T-helper 1 cell (primary cell): Measurements from ENCODE around the gene DELE1.

Experiments used
- DNase-seq, 5 donors: peaks; one replicate each; pipeline ENCODE4 v3.0.0-alpha.2; 2012 to 2020

Gene DELE1

DNA sequence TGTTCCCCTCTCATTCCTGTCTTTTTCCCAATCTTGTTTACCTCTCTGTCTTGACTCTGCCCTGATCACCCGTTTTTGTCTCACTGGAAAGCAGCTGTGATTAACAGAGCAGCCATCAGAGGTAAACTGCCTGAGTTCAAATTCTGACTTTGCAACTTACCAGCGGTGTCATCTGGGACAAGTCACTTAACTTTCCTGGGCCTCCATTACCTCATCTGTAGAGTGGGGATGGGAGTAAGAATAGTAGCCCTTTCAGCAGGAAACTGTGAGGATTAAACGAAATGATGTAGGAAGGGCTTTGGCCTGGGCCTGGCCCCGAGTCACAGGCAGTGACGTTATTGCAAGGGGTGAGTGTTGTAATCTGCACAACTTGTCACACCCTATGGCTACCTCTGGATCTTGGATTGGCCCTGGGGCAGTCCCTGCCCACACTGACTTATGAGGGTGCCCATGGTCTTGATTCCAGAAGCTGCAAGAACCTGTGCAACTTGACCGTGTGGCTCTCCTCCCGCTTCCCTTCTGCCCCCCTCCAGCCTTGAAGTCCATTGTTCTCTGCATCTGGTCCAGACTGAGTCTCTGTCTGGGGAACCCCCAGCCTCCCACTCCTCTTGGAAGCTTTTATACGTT is 35.0 kb downstream of the DELE1 start:
- DNase-seq, result peak in 1 of 5 donors; percentile 48

GRCh38 chr5:141960018-141960417 is 36.3 kb downstream of the DELE1 start:
- DNase-seq, result peak in 1 of 5 donors; percentile 18

DNA sequence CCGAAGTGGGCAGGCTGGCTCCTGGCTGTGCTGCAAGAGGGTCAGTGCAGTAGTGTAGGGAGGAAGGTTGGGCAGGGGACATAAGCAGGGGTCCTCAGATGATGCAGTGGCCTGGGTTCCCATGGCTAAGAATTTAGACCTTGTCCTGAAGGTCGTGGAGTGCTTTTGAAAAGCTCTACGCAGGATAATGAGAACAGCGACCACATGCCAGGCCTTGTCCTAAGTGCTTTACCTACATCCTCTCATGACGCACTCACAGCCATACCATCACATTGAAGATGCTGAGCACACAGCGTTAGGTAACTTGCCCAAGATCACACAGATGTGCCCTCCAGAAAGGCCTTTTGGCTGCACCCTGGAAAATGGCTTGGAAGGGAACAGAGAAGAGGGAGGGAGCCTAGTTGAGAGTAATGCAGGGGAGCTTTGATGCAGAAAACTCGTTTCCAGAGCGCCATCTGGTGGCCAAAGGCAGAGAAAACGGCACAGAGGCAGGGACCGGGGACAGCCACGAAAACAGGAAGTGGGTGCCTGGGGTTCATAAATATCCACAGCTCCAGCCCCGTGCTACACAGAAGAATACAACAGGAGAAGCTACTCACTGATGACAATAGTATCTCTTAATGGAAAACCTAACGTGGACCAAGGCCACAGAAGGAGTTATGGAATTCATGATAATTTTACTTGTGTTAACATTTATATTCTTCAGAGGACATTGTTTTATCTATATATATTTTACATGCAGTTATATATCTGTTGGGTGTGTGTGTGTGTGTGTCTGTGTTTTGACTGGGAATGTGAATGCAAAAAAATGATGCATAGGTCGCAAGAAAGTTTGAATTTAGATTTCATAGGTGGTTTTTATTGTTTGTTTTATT is 37.0 kb downstream of the DELE1 start:
- peak; percentile 69 to 89 (median 85) for DNase-seq

DNA sequence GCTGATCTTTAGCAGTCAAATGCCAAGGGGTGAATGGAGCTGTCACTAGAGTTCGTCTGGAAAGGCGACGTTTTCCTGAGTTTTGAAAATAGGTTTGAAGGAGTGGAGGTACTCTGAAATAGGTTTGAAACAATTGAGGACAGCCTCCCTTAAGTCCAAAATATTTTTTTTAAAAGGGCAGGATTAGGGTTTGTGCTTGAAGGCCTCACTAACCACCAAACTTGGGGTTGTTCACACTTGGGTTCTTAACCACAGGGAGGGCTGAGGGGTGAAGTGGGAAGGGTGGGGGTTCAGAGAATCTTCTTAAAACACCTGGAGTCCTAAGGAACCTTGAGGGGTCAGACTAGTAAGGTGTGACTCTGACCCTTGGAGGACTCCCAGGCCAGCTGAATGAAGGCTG is 37.8 kb downstream of the DELE1 start:
- no peak for DNase-seq

- no peak for DNase-seq
Measured at GRCh38 chr5:141963701-141964100, 40.0 kb downstream of the DELE1 start.

DNA sequence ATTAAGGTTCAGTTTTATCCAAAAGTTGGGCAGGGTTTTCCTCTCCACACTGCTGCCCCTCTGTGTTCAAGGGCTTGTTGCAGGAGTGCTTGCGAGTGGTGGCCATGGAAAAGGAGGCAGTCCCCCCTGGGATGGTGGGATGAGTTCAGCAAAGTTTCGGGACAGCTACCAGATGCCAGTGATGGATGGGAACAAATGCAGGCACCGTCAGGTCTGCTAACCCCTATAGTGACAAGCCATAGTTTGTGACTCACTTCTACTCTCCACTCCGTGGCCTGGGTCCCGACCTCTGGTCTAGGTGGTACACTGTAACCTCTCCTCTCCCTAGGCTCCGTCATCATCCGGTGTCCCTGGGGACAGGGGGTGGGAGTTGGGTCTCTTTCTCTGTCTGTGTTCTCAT is 41.4 kb downstream of the DELE1 start:
- DNase-seq, result no peak

- no peak for DNase-seq
Measured at GRCh38 chr5:141966275-141966962, 42.7 kb downstream of the DELE1 start.

DNA sequence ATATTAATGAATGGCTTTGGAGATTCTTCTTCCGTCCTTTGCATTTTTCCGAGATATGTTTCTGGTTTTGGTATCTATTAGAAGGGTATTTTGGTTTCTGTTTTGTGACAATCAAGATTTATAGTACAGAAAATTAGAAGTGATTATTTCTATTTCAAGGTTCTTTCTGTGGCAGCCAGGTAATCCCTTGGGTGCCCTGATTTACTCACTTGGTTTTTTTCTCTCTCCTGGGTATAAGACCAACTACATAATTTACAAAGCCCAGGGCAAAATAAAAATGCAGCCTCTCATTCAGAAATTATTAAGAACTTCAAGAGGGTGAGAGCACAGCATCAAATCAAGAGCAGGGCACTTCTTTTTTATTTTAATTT is 43.3 kb downstream of the DELE1 start:
- DNase-seq, result no peak

GRCh38 chr5:141968914-141969608 is 45.4 kb downstream of the DELE1 start, which contains the start of gene RNF14:
TSS of gene RNF14 (plus strand) at chr5:141969105. CDS start at chr5:141973589, 4,484 bp downstream.
- DNase-seq, result peak; percentile 87 to 98 (median 89)

DNA sequence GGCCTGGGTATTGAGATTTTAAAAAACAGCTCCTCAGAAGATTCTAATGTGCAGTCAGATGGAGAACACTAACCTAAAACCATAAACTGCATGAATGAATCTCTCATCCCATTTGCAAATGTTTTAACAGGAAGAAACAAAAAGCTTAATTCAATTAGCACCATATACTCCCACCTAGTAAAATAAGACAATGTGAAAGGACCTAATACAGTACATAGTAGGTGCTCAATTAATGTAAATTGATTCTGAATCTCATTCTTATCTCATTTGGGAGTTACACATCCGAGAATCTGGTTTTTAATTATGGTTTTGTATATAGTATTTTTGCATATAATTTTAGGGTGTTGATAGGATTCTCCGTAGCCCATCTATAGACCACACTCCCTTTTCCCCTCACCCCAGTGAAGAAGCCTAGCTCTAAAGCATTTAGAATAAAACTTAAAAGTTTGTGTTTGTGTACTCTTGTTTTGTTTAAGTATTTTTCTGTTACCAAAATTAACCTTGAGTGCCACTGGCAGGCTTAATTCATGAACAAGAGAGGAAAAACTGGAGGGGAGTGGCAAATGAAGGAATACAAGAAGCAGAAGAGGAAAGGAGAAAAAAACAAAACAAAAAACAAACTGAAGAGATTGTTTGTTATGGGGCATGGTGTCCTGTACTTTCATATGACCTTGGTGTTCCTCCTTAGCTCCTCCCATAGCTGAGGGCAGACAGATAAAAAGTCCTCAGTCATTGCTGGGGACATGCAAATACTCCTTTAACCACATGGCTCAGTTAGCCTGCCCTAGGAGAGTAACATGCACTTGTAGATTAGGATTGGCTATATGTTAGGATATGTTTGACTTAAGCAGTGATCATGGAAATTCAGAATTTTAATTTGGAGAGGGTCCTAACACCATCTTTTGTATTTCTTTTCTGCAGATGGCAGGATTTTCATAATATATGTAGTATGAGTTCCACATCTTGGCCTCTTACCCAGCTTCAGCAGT is 46.4 kb downstream of the DELE1 start:
- peak in 1 of 5 donors; percentile 48 for DNase-seq

- no peak for DNase-seq
Measured at GRCh38 chr5:141973871-141974595, 50.4 kb downstream of the DELE1 start.

- DNase-seq, result no peak
Measured at GRCh38 chr5:141976176-141976575, 52.5 kb downstream of the DELE1 start.

DNA sequence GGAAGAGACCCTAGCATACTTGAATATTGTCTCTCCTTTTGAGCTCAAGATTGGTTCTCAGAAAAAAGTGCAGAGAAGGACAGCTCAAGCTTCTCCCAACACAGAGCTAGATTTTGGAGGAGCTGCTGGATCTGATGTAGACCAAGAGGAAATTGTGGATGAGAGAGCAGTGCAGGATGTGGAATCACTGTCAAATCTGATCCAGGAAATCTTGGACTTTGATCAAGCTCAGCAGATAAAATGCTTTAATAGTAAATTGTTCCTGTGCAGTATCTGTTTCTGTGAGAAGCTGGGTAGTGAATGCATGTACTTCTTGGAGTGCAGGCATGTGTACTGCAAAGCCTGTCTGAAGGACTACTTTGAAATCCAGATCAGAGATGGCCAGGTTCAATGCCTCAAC is 54.7 kb downstream of the DELE1 start:
- DNase-seq, result no peak

DNA sequence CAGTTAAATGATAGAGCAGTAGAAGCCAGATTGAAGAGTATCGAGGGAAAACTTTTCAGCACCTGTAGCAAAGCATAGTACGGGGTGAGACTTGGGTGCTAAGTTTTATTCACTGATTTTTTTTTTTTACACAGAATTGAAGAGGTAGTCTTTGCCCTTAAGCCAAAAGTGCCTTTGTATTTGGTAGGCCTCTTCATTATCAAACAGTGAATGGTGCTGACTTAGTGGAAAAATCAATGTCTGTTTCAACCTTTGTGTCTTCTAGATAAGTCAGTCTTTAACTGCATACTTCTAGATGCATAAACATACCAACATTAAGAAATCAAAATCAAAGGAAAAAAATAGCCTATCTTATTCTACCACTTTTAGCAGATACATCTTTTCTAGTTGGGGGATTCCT is 59.0 kb downstream of the DELE1 start:
- no peak for DNase-seq

DNA sequence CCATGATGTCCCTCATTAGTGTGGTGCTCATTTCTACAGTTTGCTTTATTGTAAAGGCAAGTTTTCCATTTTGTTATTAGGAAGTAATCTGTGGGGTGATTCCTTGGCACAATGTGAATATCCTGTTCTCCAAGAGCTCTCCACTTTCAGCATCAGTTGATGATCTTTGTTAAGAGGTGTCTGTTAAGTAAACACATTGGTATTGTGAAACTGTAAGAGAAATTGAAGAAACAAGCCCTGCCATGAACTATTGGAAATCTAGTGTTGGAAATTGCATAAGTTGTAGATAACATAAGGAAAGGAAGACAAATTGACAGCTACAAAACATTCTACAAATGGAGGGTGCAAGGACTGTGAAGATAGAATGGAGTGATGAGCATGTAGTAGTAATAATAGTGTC is 62.4 kb downstream of the DELE1 start:
- no peak for DNase-seq

DNA sequence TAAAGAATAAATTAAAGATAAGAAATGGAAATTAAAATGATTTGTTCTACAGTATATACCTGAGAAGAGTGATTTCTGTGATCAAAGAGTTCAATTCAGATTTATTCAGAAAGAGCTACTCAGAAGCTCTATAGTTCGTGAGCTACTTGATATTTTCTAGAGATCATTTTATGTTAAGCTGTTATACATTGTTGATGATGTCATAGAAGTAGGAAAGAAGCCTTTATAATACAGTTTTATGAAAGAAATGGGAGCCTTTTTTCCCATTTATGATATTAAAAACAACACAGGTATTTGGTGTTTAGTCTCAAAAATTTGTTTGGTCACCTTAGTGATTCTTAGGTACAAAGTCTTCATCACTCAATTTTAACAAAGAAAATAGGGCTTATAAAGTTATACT is 66.0 kb downstream of the DELE1 start:
- no peak for DNase-seq
